Measurements from ENCODE around the gene SCUBE1. TPM values are rescaled to one million over a fixed set of nuclear protein-coding genes. Genes with fewer than 3 reads are reported as not detected.

SCUBE1 gene
- total RNA-seq, 1 donor from 2014 or later: 0.64 TPM

DNA sequence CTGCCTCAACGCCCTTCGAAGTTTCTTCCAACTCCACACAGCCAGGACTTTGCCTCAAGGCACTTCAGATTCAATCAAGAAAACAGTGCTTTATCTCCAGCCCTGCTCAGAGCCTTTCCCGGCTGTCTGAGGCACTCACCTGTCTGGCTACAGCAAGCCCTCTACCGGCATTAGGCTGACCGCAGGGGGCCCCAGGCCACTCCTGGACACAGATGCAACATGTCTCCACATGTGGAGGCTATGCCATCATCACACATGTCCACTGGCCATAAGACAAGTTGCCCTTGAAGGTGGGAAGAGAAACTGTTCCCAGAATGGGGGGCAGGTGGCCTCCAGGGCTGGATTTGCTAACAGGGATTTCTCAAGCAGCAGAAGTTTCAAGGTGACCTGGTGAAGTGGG lies 10.0 kb downstream of the SCUBE1 start:
- DNase-seq (no peak), ATAC-seq (no peak)

DNA sequence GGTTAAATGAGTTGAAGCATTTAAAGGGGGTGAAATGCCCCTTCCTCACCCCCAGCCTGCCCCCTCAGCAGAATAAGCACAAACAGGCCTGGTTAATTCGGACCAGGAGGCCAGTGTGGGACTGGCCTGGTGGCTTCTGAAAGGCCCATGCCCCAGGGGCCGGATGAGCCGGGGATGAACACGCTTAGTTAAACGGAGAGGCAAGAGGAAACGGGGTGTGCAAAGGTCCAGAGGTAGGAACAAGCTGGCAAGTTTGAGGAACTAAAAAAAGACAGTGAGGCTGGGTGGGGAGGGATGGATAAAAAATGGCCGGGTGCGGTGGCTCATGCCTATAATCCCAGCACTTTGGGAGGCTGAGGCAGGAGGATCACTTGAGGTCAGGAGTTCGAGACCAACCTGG lies 11.5 kb downstream of the SCUBE1 start:
- intact Hi-C loops (cut with micrococcal nuclease): no loop called here
- ATAC-seq (no peak), DNase-seq (no peak)

More for the DNA sequence above, 10.0 kb downstream of the SCUBE1 start:
- intact Hi-C loops (cut with micrococcal nuclease): no loop called here

- ATAC-seq (no peak), DNase-seq (no peak)
- intact Hi-C loops (cut with micrococcal nuclease): no loop called here
Observed at GRCh38 chr22:43331069-43331451, 12.1 kb downstream of the SCUBE1 start.

GRCh38 chr22:43330178-43331068 lies 12.7 kb downstream of the SCUBE1 start:
- DNase-seq (no peak), ATAC-seq (no peak)
- intact Hi-C loops (cut with micrococcal nuclease): no loop called here

GRCh38 chr22:43329061-43329460 lies 14.1 kb downstream of the SCUBE1 start:
- intact Hi-C loops (cut with micrococcal nuclease): no loop called here
- DNase-seq: no peak
- ATAC-seq: no peak

DNA sequence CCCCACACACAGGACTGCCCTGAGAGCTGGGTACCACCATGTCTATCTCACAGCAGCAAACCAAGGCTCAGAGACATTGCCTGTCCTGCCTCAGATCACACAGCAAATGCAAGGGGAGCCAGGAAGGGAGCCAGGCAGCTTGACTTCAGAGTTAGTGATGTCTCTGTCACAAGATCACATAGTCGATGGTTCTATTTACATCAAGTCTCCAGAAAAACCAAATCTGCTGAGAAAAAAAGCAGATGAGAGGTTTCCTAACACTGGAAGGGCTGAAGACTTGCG lies 16.1 kb downstream of the SCUBE1 start:
- ATAC-seq (no peak), DNase-seq (no peak)
- intact Hi-C loops (cut with micrococcal nuclease): no loop called here

DNA sequence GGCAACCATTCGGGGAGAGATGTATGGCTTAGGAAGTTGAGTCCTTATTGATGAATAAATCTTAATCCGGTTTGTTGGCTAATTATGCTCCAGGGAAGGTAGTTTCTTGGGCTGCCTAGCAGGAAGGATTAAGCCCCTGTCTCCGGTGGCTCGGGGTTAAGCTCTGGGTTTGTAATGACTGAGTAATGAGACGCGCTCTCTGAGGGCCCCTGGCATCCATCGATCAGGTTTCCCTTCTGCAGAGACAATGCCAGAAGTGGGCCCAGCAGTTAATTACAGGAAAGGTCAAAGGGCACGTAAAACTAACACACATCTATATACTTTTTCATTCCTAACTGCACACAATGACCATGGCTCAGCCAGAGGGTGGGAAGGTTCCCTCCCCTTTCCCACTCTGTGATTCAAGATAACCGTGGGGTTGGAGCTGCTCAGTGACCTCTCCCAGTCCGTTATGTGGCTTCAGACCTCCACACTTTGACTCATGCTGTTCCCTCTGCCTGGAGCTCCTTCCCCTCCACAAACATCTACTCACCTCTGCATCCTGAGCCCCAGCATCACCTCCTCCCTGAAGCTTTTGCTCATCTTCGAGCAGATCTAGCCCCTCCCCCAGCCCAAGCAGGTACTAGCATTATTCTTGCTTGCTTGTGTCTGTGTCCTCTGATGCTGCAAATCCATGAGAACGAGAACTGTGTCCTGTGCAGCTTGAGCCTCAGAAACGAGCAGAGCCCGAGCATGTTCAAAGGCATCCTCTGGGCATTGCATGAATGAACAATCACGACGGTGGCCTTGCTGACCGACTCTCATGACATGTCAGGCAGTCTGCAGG lies 16.6 kb downstream of the SCUBE1 start:
- no peak for ATAC-seq
- intact Hi-C loops (cut with micrococcal nuclease): no loop called here
- DNase-seq: no peak

GRCh38 chr22:43325176-43325575 lies 18.0 kb downstream of the SCUBE1 start:
- DNase-seq (no peak), ATAC-seq (no peak)
- intact Hi-C loops (cut with micrococcal nuclease): no loop called here

GRCh38 chr22:43320943-43321900 lies 21.9 kb downstream of the SCUBE1 start:
- intact Hi-C loops (cut with micrococcal nuclease): no loop called here
- no peak for DNase-seq
- ATAC-seq: no peak

- ATAC-seq: peak; percentile 76
- DNase-seq: no peak
- intact Hi-C loops (cut with micrococcal nuclease): no loop called here
Observed at GRCh38 chr22:43319661-43320486, 23.3 kb downstream of the SCUBE1 start.

DNA sequence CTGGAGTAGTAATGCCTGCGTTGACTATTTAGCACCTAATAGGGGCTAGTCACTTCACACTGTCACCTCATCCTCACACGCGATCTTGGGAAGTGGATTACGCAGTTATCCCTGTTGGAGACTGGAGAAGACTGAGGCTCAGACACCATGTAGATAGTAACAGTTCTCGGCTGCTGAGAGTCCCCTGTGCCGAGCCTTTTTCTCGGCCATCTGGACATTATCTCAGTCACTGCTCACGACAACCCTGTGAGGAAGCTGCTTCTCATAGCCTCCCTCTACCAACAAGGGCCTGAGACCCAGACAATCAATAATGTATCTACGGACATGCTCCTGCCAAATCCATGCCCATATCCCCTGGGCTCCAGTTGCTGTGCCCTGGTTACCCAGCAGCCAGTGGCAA lies 25.9 kb downstream of the SCUBE1 start:
- DNase-seq (no peak), ATAC-seq (no peak)
- intact Hi-C loops (cut with micrococcal nuclease): no loop called here

GRCh38 chr22:43315687-43316217 lies 27.4 kb downstream of the SCUBE1 start:
- DNase-seq: no peak
- ATAC-seq: no peak

DNA sequence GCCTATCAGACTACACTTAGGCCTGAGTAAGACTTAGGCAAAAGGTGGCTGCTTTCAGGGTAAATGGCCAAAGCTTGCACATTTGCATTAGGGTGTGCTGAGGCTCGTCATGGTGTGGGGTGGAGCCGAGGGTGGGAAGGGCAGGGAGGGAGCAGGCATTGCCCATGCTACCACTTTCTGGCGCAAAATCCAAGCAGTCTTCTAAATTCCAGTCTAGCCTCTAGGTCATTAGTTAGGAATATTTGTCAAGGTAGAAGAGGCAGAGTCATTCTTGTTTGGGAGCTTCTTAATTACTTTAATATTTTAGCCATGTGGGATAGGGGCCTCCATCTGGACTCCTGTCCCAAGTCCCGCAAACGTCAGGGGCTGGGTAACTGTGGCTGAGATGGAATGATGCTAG lies 28.6 kb downstream of the SCUBE1 start:
- intact Hi-C loops (cut with micrococcal nuclease): no loop called here
- no peak for DNase-seq
- ATAC-seq: no peak

More at GRCh38 chr22:43315687-43316217, 27.4 kb downstream of the SCUBE1 start:
- intact Hi-C loops (cut with micrococcal nuclease): no loop called here

- DNase-seq: no peak
- no peak for ATAC-seq
- intact Hi-C loops (cut with micrococcal nuclease): no loop called here
Observed at GRCh38 chr22:43313890-43314474, 29.2 kb downstream of the SCUBE1 start.

- ATAC-seq (peak; percentile 17), DNase-seq (peak; percentile 70)
- intact Hi-C loops (cut with micrococcal nuclease): no loop called here
Observed at GRCh38 chr22:43313244-43313889, 29.8 kb downstream of the SCUBE1 start.

DNA sequence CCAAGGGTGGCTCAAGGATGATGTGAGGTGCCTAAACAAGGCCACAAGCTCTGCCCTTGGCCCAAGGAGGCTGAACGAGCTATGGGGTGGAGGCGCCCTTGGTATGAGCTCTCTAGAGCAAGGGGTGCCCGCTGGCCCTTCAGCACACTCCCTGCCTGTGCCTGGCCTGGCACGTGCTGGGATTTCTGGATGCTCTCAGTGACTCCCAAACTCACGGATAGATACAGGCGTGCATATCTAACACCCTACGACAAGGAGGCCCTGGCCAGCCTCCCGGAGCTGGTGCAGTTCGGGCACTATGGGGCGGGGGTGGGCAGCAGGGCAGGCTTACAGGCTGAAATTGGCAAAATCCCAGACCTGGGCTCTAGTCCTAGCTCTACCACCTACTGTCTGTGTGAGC lies 30.6 kb downstream of the SCUBE1 start:
- DNase-seq (peak; percentile 59), ATAC-seq (peak; percentile 86)
- intact Hi-C loops (cut with micrococcal nuclease): no loop called here

DNA sequence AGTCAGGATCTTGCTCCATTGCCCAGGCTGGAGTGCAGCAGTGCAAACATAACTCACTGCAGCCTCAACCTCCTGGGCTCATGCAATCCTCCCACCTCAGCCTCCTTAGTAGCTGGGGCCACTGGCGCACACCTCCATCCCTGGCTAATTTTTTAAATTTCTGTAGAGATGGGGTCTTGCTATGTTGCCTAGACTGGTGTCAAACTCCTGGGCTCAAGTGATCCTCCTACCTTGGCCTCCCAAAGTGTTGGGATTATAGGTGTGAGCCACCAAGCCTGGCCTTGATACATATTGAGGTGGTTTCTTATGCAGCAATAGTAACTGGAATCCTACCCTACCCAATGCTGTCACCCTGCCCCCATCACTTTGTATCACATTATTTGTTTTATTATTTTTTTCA lies 32.4 kb downstream of the SCUBE1 start:
- ATAC-seq (no peak), DNase-seq (no peak)
- intact Hi-C loops (cut with micrococcal nuclease): no loop called here

DNA sequence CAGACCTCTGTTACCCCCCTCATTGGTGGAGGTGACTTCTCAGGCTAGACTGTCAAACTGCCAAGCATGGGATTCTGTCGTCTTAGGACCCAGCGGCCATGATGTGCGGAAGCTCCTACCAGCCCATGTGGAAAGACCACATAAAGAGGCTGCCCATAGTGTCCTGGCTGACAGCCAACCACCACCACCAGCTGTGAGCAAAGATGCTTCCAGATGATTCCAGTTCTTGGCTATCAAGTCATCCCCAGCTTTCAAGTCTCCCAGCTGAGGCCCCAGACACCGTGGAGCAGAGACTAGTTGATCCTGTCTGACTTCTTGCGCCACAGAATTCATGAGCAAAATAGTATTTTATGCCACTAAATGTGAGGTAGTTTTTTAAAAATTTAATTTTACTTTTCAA lies 32.9 kb downstream of the SCUBE1 start:
- intact Hi-C loops (cut with micrococcal nuclease): no loop called here
- DNase-seq (no peak), ATAC-seq (no peak)
